PC-3 (cell line): ENCODE data around the gene AOAH.

ENCODE experiments used
- CTCF ChIP-seq: fragments of 300-600 bp; sonication (generic); conservative IDR thresholded peaks from 2 replicates; pipeline ENCODE4 v1.5.1; 2017; ENCODE audit warnings: antibody characterized with exemption, low read depth, mild to moderate bottlenecking, low read length
- EZH2 ChIP-seq: fragments of 300-600 bp; sonication (generic); IDR thresholded peaks from one replicate; pipeline ENCODE4 v1.6.1; 2017; ENCODE audit warnings: antibody characterized with exemption, mild to moderate bottlenecking, low read length; ENCODE audit not compliant: unreplicated experiment
- EZH2phosphoT487 ChIP-seq: fragments of 300-600 bp; sonication (generic); IDR thresholded peaks from 2 replicates; pipeline ENCODE4 v1.6.1; 2018; ENCODE audit warnings: mild to moderate bottlenecking, antibody characterized with exemption, low read length, borderline replicate concordance

GRCh38 chr7:36734731-36735130 lies 10.4 kb upstream of the AOAH start:
- TF ChIP-seq CTCF (no peak), EZH2 (no peak), EZH2phosphoT487 (no peak)
